ENCODE data around the gene IFNGR1.

Gene IFNGR1

DNA sequence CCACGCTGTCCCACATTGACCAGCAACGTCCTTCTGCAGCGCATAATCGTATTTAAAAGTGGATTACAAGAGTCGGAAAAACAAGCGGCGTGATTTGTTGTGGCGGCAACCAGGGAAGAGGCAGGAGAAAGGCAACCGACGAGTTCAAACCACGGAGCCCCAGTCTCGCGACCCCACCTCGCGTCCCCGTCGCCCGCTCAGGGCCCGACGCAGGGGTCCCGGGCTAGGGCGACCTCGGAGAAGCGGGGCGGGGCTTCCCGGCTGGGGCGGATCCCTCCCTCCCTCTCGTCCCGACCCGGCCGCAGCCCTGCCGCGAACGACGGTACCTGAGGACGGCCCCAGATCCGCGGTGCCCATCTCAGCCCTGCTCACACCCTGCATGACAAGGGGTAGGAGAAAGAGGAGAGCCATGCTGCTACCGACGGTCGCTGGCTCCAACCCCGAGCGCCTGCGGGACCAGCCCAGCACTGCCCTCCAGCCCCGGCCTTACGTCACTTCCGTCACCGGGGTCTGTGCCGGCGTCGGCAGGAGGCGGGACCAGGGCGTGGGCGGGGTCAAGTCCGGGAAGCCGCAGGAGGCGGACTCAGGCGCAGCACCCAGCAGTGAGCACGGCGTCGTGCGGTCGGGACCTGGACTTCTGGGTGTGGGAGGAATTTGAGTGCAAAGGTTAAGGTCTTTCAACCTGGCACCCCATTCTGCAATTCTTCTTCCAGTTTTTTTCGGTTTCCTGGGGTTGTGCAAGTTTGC is at the start of gene IFNGR1:
Gene IFNGR1, minus strand, starts transcription at position 469 of the 747 bp plus-strand sequence. Its CDS starts 58 bp downstream, at position 411.
- peak within 1 kb of the TSS; percentile 99 for H3K4me3 ChIP-seq (ENCODE audit: low read depth, low read length)
- peak within 1 kb of the TSS; percentile 72 for H3K9ac ChIP-seq (ENCODE audit: low read depth, low read length)
- H3K4me1 ChIP-seq (ENCODE audit: control insufficient read depth, insufficient read depth, low read length) = peaks cover 9% of the 10 kb centered on the region
- no peaks in the 10 kb centered on the region for H3K9me3 ChIP-seq (ENCODE audit: control insufficient read depth, insufficient read depth, low read length)
- H3K27me3 ChIP-seq (ENCODE audit: control insufficient read depth, insufficient read depth, low read length) = no peaks in the 10 kb centered on the region
- no peaks in the 10 kb centered on the region for H3K36me3 ChIP-seq (ENCODE audit: control insufficient read depth, insufficient read depth, low read length)

DNA sequence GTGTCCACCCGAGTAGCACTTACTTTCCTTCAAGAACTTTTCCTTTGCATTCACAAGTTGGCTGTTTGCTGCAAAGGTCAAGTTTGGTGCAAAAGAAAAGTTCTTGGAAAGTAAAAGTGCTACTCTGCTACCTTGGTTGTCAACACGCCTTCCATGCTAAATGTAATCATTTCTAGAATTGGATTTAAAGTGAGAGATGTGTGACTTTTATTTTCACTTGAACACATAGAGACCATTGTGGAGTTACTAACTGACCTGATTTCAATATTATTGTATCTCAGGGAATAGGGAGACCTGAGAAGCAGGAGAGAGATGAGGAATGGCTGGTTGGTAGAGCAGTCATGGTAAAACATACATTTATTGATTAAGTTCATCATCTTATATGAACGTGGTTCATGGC is 49.7 kb upstream of the IFNGR1 start:
- Histone ChIP-seq H3K4me3 (ENCODE audit: low read depth, low read length) (no peak overlapping the region), H3K9me3 (ENCODE audit: control insufficient read depth, insufficient read depth, low read length) (no peaks in the 10 kb centered on the region), H3K4me1 (ENCODE audit: control insufficient read depth, insufficient read depth, low read length) (no peaks in the 10 kb centered on the region), H3K27me3 (ENCODE audit: control insufficient read depth, insufficient read depth, low read length) (no peaks in the 10 kb centered on the region), H3K36me3 (ENCODE audit: control insufficient read depth, insufficient read depth, low read length) (no peaks in the 10 kb centered on the region), H3K9ac (ENCODE audit: low read depth, low read length) (no peak overlapping the region)

DNA sequence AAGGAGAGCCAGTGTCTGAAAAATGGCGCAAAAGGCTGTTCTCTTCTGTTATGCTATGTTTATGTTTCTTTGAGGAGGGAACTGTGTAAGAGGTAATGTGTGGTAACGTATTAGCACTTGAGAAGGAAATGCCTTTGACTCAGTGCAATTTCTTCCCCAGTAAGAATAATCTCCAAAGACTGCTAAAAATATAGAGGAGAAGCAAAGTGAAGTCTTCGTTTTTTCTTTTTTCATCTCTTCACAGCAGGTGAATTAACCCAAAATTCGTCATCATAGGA is 47.1 kb upstream of the IFNGR1 start:
- no peaks in the 10 kb centered on the region for H3K27me3 ChIP-seq (ENCODE audit: control insufficient read depth, insufficient read depth, low read length)
- no peaks in the 10 kb centered on the region for H3K9me3 ChIP-seq (ENCODE audit: control insufficient read depth, insufficient read depth, low read length)
- no peak overlapping the region for H3K9ac ChIP-seq (ENCODE audit: low read depth, low read length)
- no peak overlapping the region for H3K4me3 ChIP-seq (ENCODE audit: low read depth, low read length)
- H3K36me3 ChIP-seq (ENCODE audit: control insufficient read depth, insufficient read depth, low read length) = no peaks in the 10 kb centered on the region
- H3K4me1 ChIP-seq (ENCODE audit: control insufficient read depth, insufficient read depth, low read length) = no peaks in the 10 kb centered on the region

DNA sequence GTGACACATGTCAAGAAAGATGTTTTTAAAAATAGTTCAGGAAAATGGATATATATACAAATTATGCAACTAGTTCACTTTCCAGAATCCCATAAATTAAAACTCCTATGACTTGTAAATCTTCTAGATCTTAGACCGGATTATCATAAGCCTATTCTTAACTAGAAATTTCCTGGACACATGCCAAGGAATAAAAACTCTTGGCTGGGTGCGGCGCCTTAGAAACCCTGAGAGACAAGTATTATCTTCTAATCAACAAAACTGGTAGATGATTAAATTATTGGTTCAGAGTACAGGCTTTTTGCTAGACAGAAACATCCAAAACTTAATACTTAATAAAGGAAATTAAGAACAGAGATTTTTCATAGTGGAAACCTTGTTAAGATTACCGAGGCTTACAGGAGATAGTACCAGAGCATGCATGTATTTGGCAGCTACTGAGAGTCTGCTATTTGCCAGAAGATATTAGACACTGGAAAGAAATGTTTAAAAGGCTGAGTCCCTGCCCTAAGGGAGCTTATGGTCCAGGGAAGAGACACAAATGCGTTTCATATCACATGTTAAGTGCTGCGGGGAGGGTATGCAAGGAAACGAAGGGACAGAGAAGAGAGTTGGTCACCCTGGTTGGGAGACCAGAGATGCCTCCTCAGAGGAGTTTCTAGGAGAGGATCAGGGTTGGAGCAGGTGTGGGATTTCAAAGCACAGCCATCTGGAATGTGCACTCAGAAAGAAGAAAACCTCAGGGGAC is 46.5 kb upstream of the IFNGR1 start:
- Histone ChIP-seq H3K4me1 (ENCODE audit: control insufficient read depth, insufficient read depth, low read length) (no peaks in the 10 kb centered on the region), H3K36me3 (ENCODE audit: control insufficient read depth, insufficient read depth, low read length) (no peaks in the 10 kb centered on the region), H3K9ac (ENCODE audit: low read depth, low read length) (no peak overlapping the region), H3K27me3 (ENCODE audit: control insufficient read depth, insufficient read depth, low read length) (no peaks in the 10 kb centered on the region), H3K9me3 (ENCODE audit: control insufficient read depth, insufficient read depth, low read length) (no peaks in the 10 kb centered on the region), H3K4me3 (ENCODE audit: low read depth, low read length) (no peak overlapping the region)

GRCh38 chr6:137264311-137265075 is 45.3 kb upstream of the IFNGR1 start:
- Histone ChIP-seq H3K9ac (ENCODE audit: low read depth, low read length) (no peak overlapping the region), H3K36me3 (ENCODE audit: control insufficient read depth, insufficient read depth, low read length) (no peaks in the 10 kb centered on the region), H3K9me3 (ENCODE audit: control insufficient read depth, insufficient read depth, low read length) (no peaks in the 10 kb centered on the region), H3K27me3 (ENCODE audit: control insufficient read depth, insufficient read depth, low read length) (no peaks in the 10 kb centered on the region), H3K4me1 (ENCODE audit: control insufficient read depth, insufficient read depth, low read length) (no peaks in the 10 kb centered on the region), H3K4me3 (ENCODE audit: low read depth, low read length) (no peak overlapping the region)

DNA sequence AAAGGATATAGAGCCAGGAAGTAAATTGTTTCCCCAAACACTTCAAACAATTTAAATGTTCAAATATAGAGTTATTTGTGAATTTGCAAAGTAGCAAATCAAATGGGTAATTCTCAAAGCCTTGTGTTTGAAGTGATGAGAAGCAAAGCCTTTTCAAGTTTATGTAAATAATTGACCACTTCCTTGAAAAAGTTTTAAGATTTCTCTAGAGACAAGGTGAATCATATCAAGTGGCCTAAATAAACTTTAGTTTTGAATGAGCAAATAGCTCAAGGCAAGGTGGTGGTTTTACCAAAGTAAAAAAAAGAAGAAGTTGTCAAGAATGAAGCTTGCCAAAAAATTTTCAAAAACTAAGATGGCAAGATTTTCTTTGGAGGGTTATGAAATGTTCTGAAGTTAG is 42.6 kb upstream of the IFNGR1 start:
- H3K36me3 ChIP-seq (ENCODE audit: control insufficient read depth, insufficient read depth, low read length) = no peaks in the 10 kb centered on the region
- no peaks in the 10 kb centered on the region for H3K9me3 ChIP-seq (ENCODE audit: control insufficient read depth, insufficient read depth, low read length)
- H3K9ac ChIP-seq (ENCODE audit: low read depth, low read length) = no peak overlapping the region
- no peaks in the 10 kb centered on the region for H3K27me3 ChIP-seq (ENCODE audit: control insufficient read depth, insufficient read depth, low read length)
- no peak overlapping the region for H3K4me3 ChIP-seq (ENCODE audit: low read depth, low read length)
- H3K4me1 ChIP-seq (ENCODE audit: control insufficient read depth, insufficient read depth, low read length) = no peaks in the 10 kb centered on the region

DNA sequence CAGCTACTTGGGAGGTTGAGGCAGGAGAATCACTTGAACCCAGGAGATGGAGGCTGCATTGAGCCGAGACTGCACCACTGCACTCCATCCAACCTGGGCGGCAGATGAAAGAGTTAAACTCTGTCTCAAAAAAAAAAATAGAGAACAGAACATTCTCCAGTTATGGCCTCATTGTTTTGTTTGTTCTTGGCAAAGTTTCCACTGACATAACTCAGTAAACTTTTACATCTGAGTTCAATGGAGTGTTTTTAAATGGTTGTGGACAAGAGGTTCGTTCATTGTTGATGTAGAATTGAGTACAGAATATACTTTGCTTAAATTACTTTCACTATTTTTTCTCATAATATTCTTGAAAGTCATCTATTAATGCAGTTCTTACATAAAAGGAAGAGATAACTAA is 42.2 kb upstream of the IFNGR1 start:
- H3K9me3 ChIP-seq (ENCODE audit: control insufficient read depth, insufficient read depth, low read length) = no peaks in the 10 kb centered on the region
- no peaks in the 10 kb centered on the region for H3K27me3 ChIP-seq (ENCODE audit: control insufficient read depth, insufficient read depth, low read length)
- no peak overlapping the region for H3K9ac ChIP-seq (ENCODE audit: low read depth, low read length)
- H3K4me1 ChIP-seq (ENCODE audit: control insufficient read depth, insufficient read depth, low read length) = no peaks in the 10 kb centered on the region
- no peaks in the 10 kb centered on the region for H3K36me3 ChIP-seq (ENCODE audit: control insufficient read depth, insufficient read depth, low read length)
- no peak overlapping the region for H3K4me3 ChIP-seq (ENCODE audit: low read depth, low read length)

DNA sequence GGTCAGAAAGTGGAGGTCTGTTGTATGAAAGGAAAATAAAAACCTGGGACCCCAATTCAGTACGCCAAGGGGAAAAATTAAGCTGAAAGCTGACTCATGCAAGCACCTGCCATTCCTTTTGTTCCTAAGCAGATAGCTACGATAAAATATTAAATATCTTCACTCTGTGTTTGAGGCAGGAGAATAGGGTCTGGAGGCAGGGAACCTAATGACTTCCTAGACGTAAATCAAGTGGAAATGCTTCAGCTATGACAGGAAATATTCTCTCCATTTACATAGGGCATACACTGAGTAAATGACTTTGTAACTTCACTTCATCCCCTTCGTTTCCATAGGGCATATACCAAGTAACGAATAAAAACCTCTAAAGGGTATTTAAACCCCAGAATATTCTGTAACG is 41.0 kb upstream of the IFNGR1 start:
- Histone ChIP-seq H3K9ac (ENCODE audit: low read depth, low read length) (no peak overlapping the region), H3K9me3 (ENCODE audit: control insufficient read depth, insufficient read depth, low read length) (no peaks in the 10 kb centered on the region), H3K36me3 (ENCODE audit: control insufficient read depth, insufficient read depth, low read length) (no peaks in the 10 kb centered on the region), H3K4me3 (ENCODE audit: low read depth, low read length) (no peak overlapping the region), H3K4me1 (ENCODE audit: control insufficient read depth, insufficient read depth, low read length) (no peaks in the 10 kb centered on the region), H3K27me3 (ENCODE audit: control insufficient read depth, insufficient read depth, low read length) (no peaks in the 10 kb centered on the region)

DNA sequence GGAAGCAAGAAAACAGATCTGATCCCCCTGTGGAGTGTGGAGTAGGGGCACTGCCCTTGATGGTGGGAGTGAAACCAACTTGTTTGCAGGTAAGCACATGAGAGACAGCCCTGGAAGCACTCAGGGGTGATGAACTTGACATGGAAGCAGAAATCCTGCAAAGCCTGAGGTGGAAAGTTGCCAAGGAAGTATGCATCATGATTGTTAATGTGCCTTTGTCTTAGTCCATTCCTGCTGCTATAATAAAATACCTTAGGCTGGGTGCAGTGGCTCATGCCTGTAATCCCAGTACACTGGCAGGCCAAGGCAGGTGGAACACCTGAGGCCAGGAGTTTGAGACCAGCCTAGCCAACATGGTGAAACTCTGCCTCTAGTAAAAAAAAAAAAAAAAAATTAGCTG is 40.2 kb upstream of the IFNGR1 start:
- no peaks in the 10 kb centered on the region for H3K4me1 ChIP-seq (ENCODE audit: control insufficient read depth, insufficient read depth, low read length)
- H3K9me3 ChIP-seq (ENCODE audit: control insufficient read depth, insufficient read depth, low read length) = no peaks in the 10 kb centered on the region
- no peaks in the 10 kb centered on the region for H3K36me3 ChIP-seq (ENCODE audit: control insufficient read depth, insufficient read depth, low read length)
- no peak overlapping the region for H3K4me3 ChIP-seq (ENCODE audit: low read depth, low read length)
- H3K9ac ChIP-seq (ENCODE audit: low read depth, low read length) = no peak overlapping the region
- no peaks in the 10 kb centered on the region for H3K27me3 ChIP-seq (ENCODE audit: control insufficient read depth, insufficient read depth, low read length)

DNA sequence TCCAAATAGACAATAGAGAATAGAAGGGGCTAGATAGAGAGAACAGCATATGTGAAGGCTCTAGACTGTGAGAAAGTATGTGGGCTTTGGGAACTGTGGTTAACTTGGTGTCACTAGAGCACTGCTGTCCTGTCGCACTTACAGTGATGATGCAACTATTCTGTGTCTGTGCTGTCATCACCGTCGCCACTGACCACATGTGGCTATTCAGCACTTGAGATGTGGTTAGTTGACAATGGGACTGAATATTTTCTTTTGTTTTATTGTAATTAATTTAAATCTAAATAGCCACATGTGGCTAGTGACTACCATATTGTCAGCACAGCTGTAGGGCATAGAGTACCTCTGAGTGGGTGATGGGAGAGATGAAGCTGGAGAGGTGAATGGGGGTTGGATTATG is 39.0 kb upstream of the IFNGR1 start:
- Histone ChIP-seq H3K9ac (ENCODE audit: low read depth, low read length) (no peak overlapping the region), H3K4me3 (ENCODE audit: low read depth, low read length) (no peak overlapping the region), H3K9me3 (ENCODE audit: control insufficient read depth, insufficient read depth, low read length) (no peaks in the 10 kb centered on the region), H3K36me3 (ENCODE audit: control insufficient read depth, insufficient read depth, low read length) (no peaks in the 10 kb centered on the region), H3K27me3 (ENCODE audit: control insufficient read depth, insufficient read depth, low read length) (no peaks in the 10 kb centered on the region), H3K4me1 (ENCODE audit: control insufficient read depth, insufficient read depth, low read length) (no peaks in the 10 kb centered on the region)

- no peak overlapping the region for H3K9ac ChIP-seq (ENCODE audit: low read depth, low read length)
- no peaks in the 10 kb centered on the region for H3K4me1 ChIP-seq (ENCODE audit: control insufficient read depth, insufficient read depth, low read length)
- no peaks in the 10 kb centered on the region for H3K36me3 ChIP-seq (ENCODE audit: control insufficient read depth, insufficient read depth, low read length)
- no peaks in the 10 kb centered on the region for H3K27me3 ChIP-seq (ENCODE audit: control insufficient read depth, insufficient read depth, low read length)
- no peak overlapping the region for H3K4me3 ChIP-seq (ENCODE audit: low read depth, low read length)
- no peaks in the 10 kb centered on the region for H3K9me3 ChIP-seq (ENCODE audit: control insufficient read depth, insufficient read depth, low read length)
Measured at GRCh38 chr6:137256350-137257103, 37.3 kb upstream of the IFNGR1 start.

All from iPS-15b (cell line).